Right lung (tissue), 5 donors: ENCODE results near the gene BHMT2. TPM values are rescaled to one million over a fixed set of nuclear protein-coding genes. Genes with fewer than 3 reads are reported as not detected.
A peak's percentile ranks its signal among the peaks of the same experiment; 100 is the strongest.

Source experiments
- DNase-seq, 2 donors: peaks; one replicate each; pipeline ENCODE4 v3.0.0-alpha.2; 2013
- polyA plus RNA-seq, 5 donors: library from polyadenylated mRNA; unstranded; fragments of 120-200 nt; gene quantifications; one replicate each; pipeline versions ENCODE4 v1.2.1 to v1.2.3, GENCODE V29; 2013; ENCODE audit warnings: inconsistent platforms in 1 of 5, low replicate concordance in 1 of 5; ENCODE audit not compliant: insufficient read length in 5 of 5, insufficient read depth in 1 of 5

Gene BHMT2
- polyA plus RNA-seq, 5 donors: 1.4 to 2.3 (median 1.9) TPM

DNA sequence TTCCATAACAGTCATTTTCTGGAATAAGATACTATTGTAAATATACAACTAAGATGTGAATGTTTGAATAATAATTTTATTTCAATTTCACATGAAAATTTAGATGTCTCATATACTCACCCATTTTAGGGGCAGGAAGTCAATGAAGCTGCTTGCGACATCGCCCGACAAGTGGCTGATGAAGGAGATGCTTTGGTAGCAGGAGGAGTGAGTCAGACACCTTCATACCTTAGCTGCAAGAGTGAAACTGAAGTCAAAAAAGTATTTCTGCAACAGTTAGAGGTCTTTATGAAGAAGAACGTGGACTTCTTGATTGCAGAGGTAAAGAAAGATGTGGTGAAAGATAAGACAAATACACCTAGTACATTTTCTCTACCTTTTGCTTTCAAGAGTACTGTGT is 50.7 kb downstream of the BHMT2 start:
- no peak for DNase-seq

DNA sequence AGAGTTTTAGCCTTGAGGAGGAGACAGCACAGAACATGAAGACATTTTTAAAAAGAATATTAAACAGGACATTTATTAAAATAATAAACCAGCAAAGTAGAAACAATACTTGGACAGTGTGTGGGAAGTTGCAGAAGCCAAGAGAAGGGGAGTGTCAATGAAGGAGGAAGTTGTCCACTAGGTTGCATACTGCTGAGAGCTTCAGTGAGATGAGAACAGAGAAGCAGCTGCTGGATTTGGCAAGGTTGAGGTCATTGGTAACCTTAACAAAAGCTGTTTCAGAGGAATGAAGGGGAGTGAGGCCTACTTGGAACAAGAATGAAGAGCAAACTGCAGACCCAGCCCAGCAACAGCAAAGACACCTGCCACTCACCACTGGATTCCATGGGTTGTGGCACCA is 53.4 kb downstream of the BHMT2 start:
- no peak for DNase-seq

DNA sequence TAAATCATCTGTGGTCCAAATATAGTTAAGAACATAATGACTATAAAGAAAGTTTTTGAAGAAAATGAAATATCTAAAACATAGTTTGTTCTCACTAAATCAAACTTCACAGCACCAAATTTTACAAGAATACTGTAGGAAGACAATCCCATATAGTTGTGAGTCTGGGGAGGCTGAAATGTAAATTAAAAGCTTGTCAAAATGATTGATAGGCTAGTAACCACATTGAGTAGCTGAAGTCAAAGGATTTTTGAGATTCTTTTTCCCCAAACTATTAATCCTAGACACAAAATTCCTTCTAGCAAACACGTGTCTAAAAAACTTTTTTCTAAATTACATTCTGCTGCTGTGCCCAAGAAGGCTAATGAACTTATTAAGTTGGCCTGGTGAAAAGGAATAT is 55.0 kb downstream of the BHMT2 start:
- DNase-seq: no peak

DNA sequence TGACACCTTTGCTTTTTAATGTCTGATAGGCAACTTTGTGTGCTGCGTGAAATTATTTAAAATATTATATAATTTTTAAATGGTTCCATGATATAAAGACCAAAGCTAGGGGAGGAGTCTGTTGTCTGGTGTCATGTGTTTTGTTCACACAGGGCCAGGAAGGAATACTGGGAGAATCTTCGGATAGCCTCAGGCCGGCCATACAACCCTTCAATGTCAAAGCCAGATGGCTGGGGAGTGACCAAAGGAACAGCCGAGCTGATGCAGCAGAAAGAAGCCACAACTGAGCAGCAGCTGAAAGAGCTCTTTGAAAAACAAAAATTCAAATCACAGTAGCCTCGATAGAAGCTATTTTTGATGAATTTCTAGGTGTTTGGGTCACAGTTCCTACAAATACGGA is 61.2 kb downstream of the BHMT2 start:
- DNase-seq: no peak

DNA sequence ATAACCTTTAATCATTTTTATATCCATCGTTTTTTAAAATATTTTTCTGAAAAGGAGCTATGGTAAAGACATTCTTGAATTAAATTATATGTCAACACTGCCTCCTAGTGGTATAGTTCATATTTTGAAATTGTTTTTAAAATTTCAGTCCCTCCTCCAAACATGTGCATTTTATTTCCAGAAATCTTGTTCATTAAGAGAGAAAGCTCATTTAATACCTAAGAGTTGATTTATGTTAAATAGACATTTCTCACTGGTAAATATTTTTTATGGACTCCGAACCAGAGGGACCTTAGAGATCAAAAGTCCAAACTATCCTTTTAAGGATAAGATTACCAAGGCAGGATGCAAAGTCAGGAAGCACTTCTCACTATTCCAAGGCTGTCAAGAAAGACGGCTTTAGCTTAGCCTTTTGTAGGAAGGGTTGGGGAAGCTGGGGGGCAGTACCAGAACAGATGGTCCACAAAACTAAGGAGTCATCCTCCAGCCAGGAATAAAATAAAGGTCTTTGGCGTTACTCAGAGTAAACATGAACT is 63.6 kb downstream of the BHMT2 start:
- peak; percentile 23 to 35 for DNase-seq

DNA sequence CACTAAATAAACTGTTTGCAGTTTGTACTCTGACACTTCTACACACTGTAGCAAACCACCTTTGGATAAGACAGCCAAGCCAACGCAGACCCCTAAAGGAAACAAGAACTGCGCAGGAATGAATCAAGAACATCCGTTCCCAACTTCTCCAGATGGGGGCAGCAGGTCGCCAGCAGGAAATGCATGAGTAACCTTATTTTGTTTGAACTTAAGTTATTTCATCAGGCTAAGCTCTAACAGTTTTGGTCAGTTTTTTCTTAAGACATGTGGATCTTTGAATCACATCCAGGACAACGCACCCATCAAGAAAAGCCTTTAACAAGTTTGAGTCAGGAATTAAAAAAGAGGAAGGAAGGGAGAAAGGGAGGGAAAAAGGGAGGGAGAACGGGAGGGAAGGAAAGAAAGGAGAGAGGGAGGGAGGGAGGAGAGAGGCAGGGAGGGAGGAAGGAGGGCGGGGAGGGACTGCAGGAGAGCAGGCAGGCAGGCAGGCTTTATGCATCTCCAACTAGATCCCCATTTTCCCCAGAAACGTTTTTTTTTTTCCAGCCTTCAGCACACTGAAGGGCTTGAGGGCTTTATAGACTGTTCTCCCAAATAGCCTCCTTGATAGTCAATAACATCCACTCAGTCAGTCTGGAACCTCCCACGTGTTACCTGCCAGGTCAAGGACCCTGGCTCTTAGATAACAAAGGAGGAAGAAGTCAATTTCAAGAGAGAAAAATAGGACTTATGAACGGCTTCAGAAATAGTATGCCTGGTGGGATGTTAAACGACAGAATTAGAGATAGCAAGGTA is 64.3 kb downstream of the BHMT2 start:
- peak; percentile 60 to 72 for DNase-seq

DNA sequence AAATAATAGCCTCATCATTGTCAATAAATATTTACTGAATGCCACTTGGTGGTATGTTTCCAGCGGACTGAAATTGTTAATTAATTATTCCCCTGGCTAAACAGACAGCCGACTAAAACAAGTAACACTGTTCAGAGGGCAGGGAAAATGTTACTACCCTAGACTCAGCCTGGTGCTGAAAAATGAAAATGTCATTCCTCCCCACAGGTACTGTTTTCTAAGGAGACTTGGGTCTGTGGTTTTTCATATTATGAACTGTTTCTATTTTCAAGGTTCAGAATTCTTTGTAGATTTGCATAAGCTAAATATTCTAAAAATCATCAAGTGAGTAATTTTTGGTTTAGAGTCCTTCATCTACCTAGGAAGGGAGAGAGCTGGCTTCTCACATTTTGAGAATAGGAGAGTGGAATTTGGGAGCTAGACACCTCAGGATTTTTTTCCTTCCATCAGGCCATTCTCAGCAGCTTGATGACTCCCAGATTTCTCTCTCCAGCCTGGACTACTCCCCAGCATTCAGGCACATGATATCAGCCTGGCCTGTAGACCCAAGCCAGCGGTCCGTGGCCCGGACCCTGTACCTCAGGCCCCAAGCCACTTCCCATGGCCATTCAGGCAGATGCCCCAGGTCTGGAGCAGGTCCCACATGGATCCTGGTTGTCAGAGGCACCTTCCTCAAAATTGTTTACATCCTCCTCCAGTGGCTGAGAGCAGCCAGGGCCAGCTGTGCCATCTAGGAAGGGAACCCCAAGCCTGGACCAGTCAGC is 66.4 kb downstream of the BHMT2 start:
- no peak for DNase-seq

DNA sequence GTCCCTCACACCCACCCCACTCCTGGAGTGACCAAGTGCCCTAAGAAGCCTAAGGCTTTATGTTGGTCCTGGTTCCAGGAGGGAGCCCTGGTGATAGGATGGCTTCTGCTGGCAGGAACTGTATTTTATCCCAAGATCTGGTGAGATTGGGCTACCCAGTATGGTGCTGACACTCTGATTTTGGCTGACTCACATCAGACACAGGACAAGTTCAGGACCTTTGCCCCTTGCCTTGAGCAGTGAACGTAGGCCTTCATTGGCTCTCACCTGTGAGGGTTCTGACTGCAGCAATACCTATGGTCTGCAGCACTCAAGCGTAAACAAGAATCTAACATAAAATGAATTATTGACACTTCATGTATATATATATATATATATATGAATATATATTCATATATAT is 67.1 kb downstream of the BHMT2 start:
- no peak for DNase-seq

Other genes with a start within 250 kb of the BHMT2 start
- 10 to 100 TPM; 14.4 to 17.8 (median 15.6) TPM for gene ARSB, start 84.5 kb upstream of the BHMT2 start, polyA plus RNA-seq
- gene DMGDH, start 93 bp upstream of the BHMT2 start, polyA plus RNA-seq: 1 to 10 TPM; 1.4 to 2.9 (median 1.9) TPM
- gene BHMT, start 42.0 kb downstream of the BHMT2 start, polyA plus RNA-seq: 1 to 10 TPM in 1 of 5 donors, under 1 TPM in 4; 0.26 to 1.3 (median 0.33) TPM
- 10 to 100 TPM in 4 of 5 donors, 1 to 10 TPM in 1; 9.4 to 20.5 (median 18.8) TPM for gene JMY, start 166.4 kb downstream of the BHMT2 start, polyA plus RNA-seq